ENCODE measurements around the gene UBFD1.
"Not testable (repeated sequence)": the region's sequence is repeated elsewhere in the genome, so short reads cannot be mapped to it uniquely, and the experiment has no call there.

UBFD1 gene

DNA sequence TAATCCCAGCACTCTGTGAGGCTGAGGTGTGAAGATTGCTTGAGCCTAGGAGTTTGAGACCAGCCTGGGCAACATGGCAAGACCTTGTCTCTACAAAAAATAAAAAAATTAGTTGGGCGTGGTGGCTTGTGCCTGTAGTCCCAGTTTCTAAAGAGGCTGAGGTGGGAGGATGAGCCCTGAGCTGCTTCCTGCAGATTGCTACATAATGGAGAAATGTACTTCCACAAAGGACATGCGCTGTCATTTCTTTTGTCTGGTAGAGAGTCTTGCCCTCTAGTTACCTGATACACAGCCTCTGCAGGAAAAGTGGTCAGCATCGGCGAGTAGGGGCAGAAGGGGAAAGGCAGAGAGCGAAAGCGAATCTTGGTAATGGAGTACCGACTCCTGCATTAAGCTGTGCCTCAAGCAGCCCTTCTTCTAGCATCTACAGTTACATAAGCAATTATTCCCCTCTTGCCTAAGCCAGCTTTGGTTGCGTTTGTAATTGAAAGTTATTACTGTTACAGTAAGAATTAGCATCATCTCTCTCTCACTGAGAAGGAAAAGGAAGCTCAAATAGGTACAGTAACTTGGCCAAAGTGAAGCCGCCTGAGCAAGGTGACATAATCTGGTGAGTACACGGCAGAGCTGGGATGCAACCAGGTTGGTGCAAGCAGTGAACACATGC lies 28.8 kb upstream of the UBFD1 start:
- no peak for DNase-seq

DNA sequence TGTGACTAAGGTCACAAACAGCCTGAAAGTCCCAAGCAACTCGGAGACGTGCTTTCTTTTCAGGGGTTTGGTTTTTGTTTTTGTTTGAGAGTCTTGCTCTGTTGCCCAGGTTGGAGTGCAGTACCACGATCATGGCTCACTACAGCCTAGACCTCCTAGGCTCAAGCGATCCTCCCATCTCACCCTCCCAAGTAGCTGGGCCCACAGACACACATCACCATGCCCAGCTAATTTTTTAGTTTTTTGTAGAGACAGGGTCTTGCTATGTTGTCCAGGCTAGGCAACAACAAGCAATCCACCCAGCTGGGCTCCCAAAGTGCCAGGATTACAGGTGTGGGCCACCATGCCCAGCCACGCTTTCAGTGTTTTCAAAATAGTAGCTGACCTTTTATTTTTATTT lies 27.5 kb upstream of the UBFD1 start:
- DNase-seq, result no peak

GRCh38 chr16:23532448-23532847 lies 25.1 kb upstream of the UBFD1 start:
- no peak for DNase-seq

DNA sequence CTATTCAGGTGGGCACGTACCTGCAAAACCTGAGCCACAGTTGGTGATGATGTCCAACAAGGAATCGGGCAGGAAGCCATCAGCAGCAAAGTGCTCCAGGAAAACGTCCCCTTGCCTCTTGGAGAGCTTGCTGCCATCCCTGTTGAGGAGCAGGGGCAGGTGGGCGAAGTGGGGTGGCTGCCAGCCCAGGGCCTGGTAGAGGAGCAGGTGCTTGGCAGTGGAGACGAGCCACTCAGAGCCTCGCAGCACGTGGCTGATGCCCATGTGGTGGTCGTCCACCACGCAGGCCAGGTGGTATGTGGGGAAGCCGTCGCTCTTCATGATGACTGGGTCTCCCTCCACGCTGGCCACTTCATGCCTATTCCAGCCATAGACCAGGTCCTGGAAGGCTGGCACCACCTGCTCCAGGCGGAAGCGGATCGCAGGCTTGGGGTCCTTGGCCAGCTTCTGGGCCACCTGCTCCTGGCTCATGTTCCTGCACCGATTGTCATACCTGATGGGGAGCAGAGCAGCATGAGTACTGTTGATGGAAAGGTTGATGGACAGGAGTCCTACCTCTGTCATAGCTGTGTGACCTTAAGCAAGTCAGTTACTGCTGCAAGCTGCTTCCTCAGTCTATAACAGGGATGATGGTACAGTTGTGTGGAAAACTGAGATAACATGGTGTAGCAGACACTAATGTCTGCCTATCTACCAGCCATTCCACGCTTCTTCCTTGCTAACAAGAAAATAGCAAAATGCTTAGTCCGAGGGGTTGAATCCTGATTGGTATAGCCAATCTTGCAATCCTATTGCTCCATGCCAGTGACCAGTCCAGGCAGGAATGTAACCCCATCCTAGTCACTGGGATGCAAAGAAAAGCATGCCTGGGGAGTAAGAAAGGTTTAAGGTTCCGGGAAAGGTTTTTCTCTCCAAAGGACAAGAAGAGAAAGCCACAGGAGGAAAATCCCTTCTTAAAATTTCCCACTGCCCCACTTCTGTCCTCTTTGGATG lies 22.4 kb upstream of the UBFD1 start:
- no peak for DNase-seq

- no peak for DNase-seq
These were observed 21.6 kb upstream of the UBFD1 start for GRCh38 chr16:23535901-23536300.

DNA sequence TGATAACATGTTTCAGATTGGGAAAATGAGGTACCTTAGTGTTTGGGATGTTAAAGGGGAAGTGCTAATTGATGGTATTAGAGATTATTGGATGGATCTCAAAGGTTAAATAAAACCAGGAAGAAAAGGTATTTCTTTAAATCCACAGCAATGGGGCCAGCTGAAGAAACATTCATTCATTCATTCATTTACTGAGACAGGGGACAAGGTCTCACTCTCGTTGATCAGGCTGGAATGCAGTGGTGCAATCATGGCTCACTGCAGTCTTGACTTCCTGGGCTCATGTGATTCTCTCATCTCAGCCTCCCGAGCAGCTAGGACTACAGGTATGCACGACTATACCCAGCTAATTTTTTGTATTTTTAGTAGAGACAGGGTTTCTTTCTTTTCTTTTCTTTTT lies 20.1 kb upstream of the UBFD1 start:
- no peak for DNase-seq

GRCh38 chr16:23538919-23539278 lies 18.6 kb upstream of the UBFD1 start:
- no peak for DNase-seq

DNA sequence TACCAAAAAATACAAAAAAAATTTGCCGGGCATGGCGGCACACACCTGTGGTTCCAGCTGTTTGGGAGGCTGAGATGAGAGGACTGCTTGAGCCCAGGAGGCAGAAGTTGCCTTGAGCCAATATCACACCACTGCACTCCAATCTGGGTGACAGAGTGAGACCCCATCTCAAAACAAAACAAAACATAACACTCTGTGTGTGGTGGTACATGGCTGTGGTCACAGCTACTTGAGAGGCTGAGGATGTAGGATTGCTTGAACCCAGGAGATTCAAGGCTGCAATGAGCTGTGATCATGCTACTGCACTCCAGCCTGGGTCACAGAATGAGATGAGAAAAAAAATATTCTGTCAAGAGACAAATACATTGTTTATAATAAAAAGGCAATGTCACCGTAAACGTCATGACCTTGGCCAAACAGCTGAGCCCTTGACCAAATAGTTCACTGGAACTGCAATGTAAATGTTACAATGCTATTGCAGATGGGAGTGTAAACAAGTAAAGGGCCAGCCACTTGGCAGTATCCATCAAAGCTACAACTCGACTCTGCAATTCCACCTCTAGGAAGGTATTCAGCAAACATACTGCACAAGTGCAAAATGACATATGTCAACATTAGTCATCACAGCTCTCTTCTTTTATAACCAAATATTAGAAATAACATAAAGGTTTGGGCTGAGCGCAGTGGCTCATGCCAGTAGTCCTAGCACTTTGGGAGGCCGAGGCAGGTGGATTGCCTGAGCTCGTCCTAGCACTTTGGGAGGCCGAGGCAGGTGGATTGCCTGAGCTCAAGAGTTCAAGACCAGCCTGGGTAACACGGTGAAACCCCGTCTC lies 17.3 kb upstream of the UBFD1 start:
- no peak for DNase-seq

DNA sequence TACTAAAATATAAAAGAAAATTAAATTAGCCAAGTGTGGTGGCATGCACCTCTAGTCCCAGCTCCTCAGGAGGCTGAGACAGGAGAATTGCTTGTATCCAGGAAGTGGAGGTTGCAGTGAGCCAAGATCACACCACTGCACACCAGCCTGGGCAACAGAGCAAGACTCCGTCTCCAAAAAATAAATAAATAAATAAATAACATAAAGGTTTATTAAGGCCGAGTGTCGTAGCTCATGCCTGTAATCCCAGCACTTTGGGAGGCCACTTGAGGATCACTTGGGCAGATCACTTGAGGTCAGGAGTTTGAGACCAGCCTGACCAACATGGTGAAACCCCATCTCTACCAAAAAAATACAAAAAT lies 16.7 kb upstream of the UBFD1 start:
- DNase-seq, result not testable (repeated sequence)

DNA sequence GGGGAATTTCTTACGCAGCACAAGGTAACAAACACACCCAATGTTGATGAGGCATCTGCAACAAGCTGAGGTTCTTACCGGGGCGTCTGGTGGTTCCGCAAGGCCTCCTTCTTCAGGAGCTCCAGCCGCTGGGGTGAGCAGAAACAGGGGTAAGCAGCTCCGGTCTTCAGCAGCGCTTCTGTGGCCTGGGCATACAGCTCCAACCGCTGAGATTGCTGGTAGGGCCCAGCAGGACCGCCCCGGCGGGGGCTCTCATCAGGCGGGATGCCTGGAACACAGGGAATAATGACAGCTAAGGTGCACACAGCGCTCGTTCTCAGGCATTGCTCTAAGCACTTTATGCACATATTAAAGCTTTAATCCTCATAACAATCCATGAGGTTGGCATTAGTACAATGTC lies 13.1 kb upstream of the UBFD1 start:
- no peak for DNase-seq

DNA sequence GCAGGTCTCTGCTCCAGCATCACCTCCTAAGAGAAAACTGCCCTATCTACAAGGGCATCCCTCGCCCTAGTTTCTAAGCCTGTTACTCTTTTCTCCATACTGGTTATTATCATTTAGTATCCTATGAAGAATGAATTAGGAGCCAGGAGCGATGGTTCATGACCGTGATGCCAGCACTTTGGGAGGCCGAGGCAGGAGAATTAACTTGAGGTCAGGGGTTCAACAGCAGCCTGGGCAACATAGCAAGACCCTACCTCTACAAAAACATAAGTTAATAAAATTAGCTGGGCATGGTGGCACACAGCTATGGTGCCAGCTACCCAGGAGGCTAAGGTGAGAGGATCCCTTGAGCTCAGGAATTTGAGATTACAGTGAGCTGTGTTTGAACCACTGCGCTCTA lies 7.6 kb upstream of the UBFD1 start:
- DNase-seq, result no peak

GRCh38 chr16:23552161-23552560 lies 5.4 kb upstream of the UBFD1 start:
- DNase-seq, result no peak

DNA sequence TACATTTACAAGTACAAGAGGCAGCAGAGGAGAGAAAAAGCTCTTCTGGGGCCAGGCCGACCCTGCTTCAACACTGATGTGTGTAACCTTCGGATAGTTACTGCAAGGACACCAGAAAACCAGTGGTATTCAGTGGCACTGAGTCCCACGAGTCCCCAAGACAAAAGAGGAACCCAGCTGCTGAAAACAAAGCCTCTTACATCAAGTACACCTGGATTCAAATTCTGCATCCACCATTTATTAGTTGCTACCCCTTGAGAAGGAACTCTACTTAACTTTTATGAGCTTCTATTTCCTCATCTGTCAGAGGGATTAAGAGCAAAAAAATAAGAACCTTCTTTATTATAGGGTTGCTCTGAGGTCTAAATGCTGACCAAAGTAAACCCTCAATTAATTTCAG lies 3.0 kb upstream of the UBFD1 start:
- DNase-seq, result no peak

DNA sequence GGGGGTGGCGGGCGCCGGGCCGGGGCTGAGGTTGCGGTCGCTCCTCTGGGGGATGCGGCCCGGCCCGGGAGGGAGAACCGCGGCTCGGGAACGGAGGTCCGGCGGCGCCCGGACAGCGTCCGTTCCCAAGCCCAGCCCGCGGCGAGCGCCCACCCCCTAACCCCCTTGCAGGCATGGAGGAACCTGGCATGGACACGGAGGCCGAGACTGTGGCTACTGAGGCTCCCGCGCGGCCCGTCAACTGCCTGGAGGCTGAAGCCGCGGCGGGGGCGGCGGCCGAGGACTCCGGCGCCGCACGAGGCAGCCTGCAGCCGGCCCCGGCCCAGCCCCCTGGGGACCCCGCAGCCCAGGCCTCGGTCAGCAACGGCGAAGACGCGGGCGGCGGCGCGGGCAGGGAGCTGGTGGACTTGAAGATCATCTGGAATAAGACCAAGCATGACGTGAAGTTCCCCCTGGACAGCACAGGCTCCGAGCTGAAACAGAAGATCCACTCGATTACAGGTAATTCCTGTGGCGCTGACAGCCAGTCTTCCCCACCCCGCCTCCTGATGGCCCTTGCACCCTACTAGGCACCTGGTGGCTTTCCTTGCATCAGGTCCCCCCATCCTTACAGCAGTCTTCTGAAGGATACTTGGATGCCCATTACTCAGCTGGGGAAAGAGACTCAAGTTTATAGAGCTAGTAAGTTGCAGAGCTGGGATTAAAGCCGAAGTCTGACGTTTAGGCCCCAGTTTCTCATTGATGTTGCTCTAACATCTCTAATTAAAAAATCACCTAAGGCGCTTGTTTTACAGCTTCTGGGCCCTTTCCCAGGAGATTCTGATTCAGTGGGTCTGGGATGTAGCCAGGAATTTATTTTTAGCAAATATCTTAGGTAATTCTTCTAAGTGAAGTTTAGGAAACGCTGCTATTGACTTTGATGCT lies 514 bp downstream of the UBFD1 start:
- no peak for DNase-seq

DNA sequence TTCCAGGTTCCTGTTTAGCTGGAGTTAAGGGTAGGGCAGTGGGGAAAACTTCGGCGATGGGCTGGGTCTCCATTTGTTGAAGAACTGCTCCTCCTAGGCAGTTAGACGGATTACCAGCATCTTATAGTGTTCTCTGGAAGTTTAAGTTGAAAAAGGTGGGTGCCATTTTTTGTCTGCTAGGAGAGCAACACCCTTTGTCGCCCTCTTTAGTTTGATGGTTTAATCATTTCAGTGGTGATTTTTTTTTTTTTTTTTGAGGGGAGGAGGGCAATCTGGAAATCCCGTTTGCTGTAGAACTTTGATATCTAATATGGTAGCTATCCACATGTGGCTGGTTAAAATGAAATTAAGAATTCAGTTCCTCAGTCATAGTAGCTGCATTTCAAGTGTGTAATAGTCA lies 4.1 kb downstream of the UBFD1 start:
- no peak for DNase-seq

GRCh38 chr16:23562505-23562904 lies 5.0 kb downstream of the UBFD1 start:
- DNase-seq, result no peak

- DNase-seq, result no peak
These were observed 5.7 kb downstream of the UBFD1 start for GRCh38 chr16:23563186-23563585.

DNA sequence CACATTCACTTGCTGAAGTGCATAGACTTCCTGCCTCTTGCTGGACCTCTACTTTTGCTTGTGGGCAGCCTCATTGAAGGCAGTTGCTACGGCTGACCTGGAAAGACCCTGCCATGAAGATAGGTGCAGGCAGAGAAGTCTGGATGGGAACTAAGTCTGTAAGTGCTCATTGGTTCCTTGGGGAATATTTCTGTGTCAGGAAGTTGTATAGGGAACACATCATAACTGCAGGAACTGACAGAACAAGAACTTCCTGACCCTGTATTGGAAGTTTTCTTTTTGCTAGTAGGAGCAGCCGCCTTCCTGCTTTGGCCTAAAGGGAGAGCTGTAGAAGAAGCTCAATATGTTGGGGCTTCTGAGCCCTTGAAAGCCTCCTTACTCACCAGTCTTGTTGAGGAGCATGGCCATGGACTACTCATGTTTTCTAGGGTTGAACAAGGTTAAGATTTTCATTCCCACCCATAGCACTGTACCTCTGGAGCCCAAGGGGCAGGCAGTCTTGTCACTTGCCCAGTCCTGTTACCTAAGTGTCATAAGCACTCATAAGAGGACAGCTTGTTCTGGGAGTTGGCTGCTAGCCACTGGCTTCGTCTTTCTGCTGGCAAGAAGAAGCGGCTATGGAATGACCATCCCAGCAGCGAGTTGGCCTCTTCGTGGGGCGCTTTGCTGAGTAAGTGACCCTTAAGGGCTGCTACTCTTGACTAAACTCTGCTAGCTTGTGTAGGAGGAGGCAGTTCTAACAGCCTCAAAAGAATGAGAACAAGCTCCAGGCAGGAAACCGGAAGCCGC lies 7.2 kb downstream of the UBFD1 start:
- no peak for DNase-seq

DNA sequence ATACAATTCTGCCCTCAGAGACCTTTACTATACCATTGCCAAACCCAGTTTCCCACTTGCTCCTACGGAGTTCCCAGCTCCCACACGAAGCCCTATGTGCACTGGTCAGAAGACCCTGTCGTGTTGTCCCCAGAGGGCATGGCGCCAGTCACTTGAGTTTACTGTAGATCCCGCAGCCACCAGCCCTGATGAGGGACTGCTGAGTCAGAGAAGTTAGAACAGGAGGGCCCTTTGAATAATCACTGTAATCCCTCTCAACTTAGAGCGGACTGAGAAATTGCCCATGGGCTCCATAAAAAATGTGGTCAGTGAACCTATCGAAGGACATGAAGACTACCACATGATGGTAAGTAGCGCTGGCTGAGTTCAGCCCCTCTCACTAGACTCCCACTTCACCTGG lies 9.2 kb downstream of the UBFD1 start:
- DNase-seq, result no peak

GRCh38 chr16:23567602-23568001 lies 10.1 kb downstream of the UBFD1 start:
- DNase-seq, result no peak

- no peak for DNase-seq
These were observed 13.6 kb downstream of the UBFD1 start for GRCh38 chr16:23570992-23571632.

All from NCI-H2227 treated with DMSO at 0.1 percent for 48 hours (cell line).